ENCODE data around the gene HNRNPA0.

DNA sequence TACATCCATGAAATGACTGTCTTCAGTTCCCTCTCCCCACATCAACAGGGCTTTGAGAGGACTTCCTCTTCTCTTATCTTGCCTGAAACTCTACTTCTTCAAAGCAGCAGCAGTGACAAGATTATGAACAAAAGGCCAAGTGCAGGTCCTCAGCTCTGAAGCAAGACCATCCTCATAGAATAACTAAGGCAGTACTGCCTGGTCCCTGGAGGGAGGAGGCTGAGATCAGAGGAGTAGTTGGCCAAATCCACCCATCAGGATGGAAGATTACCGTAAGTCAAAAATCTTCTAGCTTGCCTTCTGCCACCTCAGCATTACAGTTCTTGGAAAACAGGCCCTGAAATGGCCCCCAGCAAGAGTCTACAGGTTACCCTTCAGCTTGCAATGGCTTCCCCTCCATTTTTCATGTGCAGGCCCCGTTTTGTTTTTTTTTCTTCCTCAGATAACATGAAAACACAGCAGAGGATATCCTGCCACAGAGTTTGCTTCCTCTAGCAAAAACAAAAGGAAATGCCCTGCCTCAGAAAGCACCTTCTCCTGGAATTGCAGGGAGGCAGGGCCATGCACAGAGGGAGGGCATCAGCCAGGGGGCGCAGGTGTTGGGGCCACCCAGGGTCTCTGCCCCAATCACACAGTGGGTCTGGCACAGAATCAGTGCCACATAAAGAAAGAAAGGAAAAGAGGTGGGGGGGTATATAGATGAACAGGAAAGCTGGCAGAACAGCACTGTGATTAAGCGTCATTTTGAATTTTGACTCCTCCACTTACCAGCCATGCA is 58.3 kb downstream of the HNRNPA0 start:
- TF ChIP-seq, protein P1, sequence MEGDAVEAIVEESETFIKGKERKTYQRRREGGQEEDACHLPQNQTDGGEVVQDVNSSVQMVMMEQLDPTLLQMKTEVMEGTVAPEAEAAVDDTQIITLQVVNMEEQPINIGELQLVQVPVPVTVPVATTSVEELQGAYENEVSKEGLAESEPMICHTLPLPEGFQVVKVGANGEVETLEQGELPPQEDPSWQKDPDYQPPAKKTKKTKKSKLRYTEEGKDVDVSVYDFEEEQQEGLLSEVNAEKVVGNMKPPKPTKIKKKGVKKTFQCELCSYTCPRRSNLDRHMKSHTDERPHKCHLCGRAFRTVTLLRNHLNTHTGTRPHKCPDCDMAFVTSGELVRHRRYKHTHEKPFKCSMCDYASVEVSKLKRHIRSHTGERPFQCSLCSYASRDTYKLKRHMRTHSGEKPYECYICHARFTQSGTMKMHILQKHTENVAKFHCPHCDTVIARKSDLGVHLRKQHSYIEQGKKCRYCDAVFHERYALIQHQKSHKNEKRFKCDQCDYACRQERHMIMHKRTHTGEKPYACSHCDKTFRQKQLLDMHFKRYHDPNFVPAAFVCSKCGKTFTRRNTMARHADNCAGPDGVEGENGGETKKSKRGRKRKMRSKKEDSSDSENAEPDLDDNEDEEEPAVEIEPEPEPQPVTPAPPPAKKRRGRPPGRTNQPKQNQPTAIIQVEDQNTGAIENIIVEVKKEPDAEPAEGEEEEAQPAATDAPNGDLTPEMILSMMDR (IDR thresholded peaks at IDR 0.05; ENCODE audit: low read depth, low read length) = no peak
- no peak for TF ChIP-seq EZH2phosphoT487 (IDR thresholded peaks at IDR 0.05; ENCODE audit: low read depth)

Measured in OCI-LY3 (cell line).